H1 (cell line): ENCODE data around the gene KATNAL2. TPM values are rescaled to one million over a fixed set of nuclear protein-coding genes. Genes with fewer than 3 reads are reported as not detected.

Source experiments
- CTCF ChIA-PET: fragments of 300-600 bp; sonication (Branson Sonifier 250); formaldehyde crosslinking; loops from one replicate; lab custom pipeline; 2021; ENCODE audit not compliant: partially characterized antibody; lab: Charles Lee
- POLR2A ChIA-PET: fragments of 300-600 bp; sonication (Branson Sonifier 250); formaldehyde crosslinking; loops from one replicate; lab custom pipeline; 2021; ENCODE audit warnings: inconsistent platforms; ENCODE audit not compliant: partially characterized antibody; lab: Charles Lee
- DNase-seq, 2 experiments: peaks; one replicate each; pipeline versions ENCODE4 v3.0.0 to v3.0.0-alpha.2; 2010 to 2022; ENCODE audit warnings: low spot score in 2 of 2, low read depth in 1 of 2, mixed read lengths in 1 of 2
- FAIRE-seq: peaks from 2 replicates; lab custom pipeline; 2011; peaks lifted over from hg19 to GRCh38; lab: Jason Lieb, UNC
- H2AFZ ChIP-seq: 2 replicates; pipeline ENCODE4 v1.8.1; 2012; ENCODE audit warnings: low read length, inconsistent platforms
- H2AK5ac ChIP-seq: 2 replicates; pipeline ENCODE4 v1.6.1; 2013; ENCODE audit warnings: low read depth, low read length
- H2BK120ac ChIP-seq: replicated peaks from 2 replicates; pipeline ENCODE3; 2013; ENCODE audit warnings: low read depth, low read length, inconsistent platforms
- H2BK12ac ChIP-seq: 2 replicates; pipeline ENCODE4 v1.6.1; 2013; ENCODE audit warnings: low read depth, low read length
- H2BK15ac ChIP-seq: 2 replicates; pipeline ENCODE4 v1.6.1; 2013; ENCODE audit warnings: low read length
- H2BK20ac ChIP-seq: 2 replicates; pipeline ENCODE4 v1.6.1; 2013; ENCODE audit warnings: low read length
- H2BK5ac ChIP-seq: 2 replicates; pipeline ENCODE4 v1.6.1; 2013; ENCODE audit warnings: low read depth, low read length
- H3K14ac ChIP-seq: 2 replicates; pipeline ENCODE4 v1.6.1; 2013; ENCODE audit warnings: inconsistent platforms; ENCODE audit not compliant: insufficient read length
- H3K18ac ChIP-seq: 2 replicates; pipeline ENCODE4 v1.6.1; 2013; ENCODE audit warnings: low read length; ENCODE audit errors: extremely low read depth
- H3K23ac ChIP-seq: 2 replicates; pipeline ENCODE4 v1.6.1; 2013; ENCODE audit warnings: inconsistent platforms; ENCODE audit not compliant: insufficient read length
- H3K23me2 ChIP-seq: 2 replicates; pipeline ENCODE4 v1.6.1; 2013; ENCODE audit warnings: low read depth, low read length
- H3K27ac ChIP-seq: 2 replicates; pipeline ENCODE4 v1.6.1; 2011; ENCODE audit warnings: low read depth, low read length, inconsistent platforms
- H3K27me3 ChIP-seq, 4 experiments: replicated peaks in 1 of 4; 1 replicate in 1 of 4; 2 replicates in 3 of 4; pipeline versions ENCODE4 v1.6.1 to v1.8.1; 2011 to 2013; ENCODE audit warnings: low read length in 3 of 4, mild to moderate bottlenecking in 3 of 4, inconsistent platforms in 2 of 4, mixed read lengths in 2 of 4, moderate library complexity in 1 of 4; ENCODE audit not compliant: control insufficient read depth in 3 of 4, insufficient read depth in 3 of 4; ENCODE audit errors: extremely low read depth in 1 of 4
- H3K36me3 ChIP-seq, 4 experiments: 2 replicates each; pipeline versions ENCODE4 v1.6.1 to v1.8.1; 2011 to 2013; ENCODE audit warnings: mild to moderate bottlenecking in 4 of 4, low read length in 3 of 4, moderate library complexity in 2 of 4, control low read depth in 1 of 4, inconsistent platforms in 1 of 4; ENCODE audit not compliant: insufficient read depth in 4 of 4, control insufficient read depth in 2 of 4
- H3K4ac ChIP-seq: replicated peaks from 2 replicates; pipeline ENCODE3; 2013; ENCODE audit warnings: low read length, low read depth, mixed read lengths, inconsistent platforms; ENCODE audit not compliant: insufficient read length
- H3K4me1 ChIP-seq, 4 experiments: replicated peaks in 1 of 4; 1 replicate in 1 of 4; 2 replicates in 3 of 4; pipeline versions ENCODE4 v1.6.1 to v1.8.1; 2011 to 2013; ENCODE audit warnings: low read length in 3 of 4, inconsistent platforms in 2 of 4, mixed read lengths in 1 of 4; ENCODE audit not compliant: insufficient read depth in 4 of 4, control insufficient read depth in 3 of 4
- H3K4me2 ChIP-seq, 2 experiments: 2 replicates each; pipeline versions ENCODE4 v1.6.1 to v1.8.1; 2011 to 2013; ENCODE audit warnings: low read depth in 2 of 2, low read length in 2 of 2, control low read depth in 1 of 2, inconsistent platforms in 1 of 2, mild to moderate bottlenecking in 1 of 2; ENCODE audit not compliant: insufficient read depth in 1 of 2
- H3K4me3 ChIP-seq, 4 experiments: fragments of 200-600, 300-600 bp in 1 of 4; sonication (generic), shearing (Covaris generic), sonication (Bioruptor Twin) in 1 of 4; 2 replicates each; pipeline versions ENCODE4 v1.5.1 to v1.8.1; 2011 to 2016; ENCODE audit warnings: low read length in 4 of 4, low read depth in 3 of 4, control low read depth in 2 of 4, inconsistent platforms in 2 of 4, mild to moderate bottlenecking in 2 of 4, mixed read lengths in 1 of 4, moderate library complexity in 1 of 4; ENCODE audit not compliant: insufficient read depth in 2 of 4; ENCODE audit errors: extremely low read depth in 1 of 4
- H3K56ac ChIP-seq: replicated peaks from 2 replicates; pipeline ENCODE3; 2013; ENCODE audit warnings: low read depth, mild to moderate bottlenecking, mixed read lengths, low read length, inconsistent platforms; ENCODE audit not compliant: insufficient read length
- H3K79me1 ChIP-seq: 2 replicates; pipeline ENCODE4 v1.6.1; 2013; ENCODE audit warnings: low read depth, low read length, control low read depth
- H3K79me2 ChIP-seq, 2 experiments: 2 replicates each; pipeline versions ENCODE4 v1.6.1 to v1.8.1; 2012 to 2013; ENCODE audit warnings: low read length in 2 of 2, mild to moderate bottlenecking in 2 of 2, inconsistent platforms in 1 of 2; ENCODE audit not compliant: insufficient read depth in 2 of 2, control insufficient read depth in 1 of 2
- H3K9ac ChIP-seq, 4 experiments: replicated peaks in 1 of 4; 1 replicate in 1 of 4; 2 replicates in 3 of 4; pipeline versions ENCODE4 v1.6.1 to v1.8.1; 2011 to 2013; ENCODE audit warnings: low read depth in 3 of 4, low read length in 3 of 4, control low read depth in 2 of 4, mild to moderate bottlenecking in 2 of 4, moderate library complexity in 2 of 4, inconsistent platforms in 1 of 4; ENCODE audit errors: extremely low read depth in 1 of 4
- H3K9me3 ChIP-seq, 2 experiments: 2 replicates each; pipeline versions ENCODE4 v1.6.1 to v1.8.1; 2012 to 2013; ENCODE audit warnings: mild to moderate bottlenecking in 2 of 2, moderate library complexity in 2 of 2, control low read depth in 1 of 2, inconsistent platforms in 1 of 2, low read depth in 1 of 2, low read length in 1 of 2, mixed read lengths in 1 of 2; ENCODE audit not compliant: insufficient read depth in 2 of 2
- H4K20me1 ChIP-seq, 2 experiments: replicated peaks in 1 of 2; 2 replicates each; pipeline versions ENCODE3 to v1.8.1; 2011 to 2013; ENCODE audit warnings: inconsistent platforms in 2 of 2, low read length in 2 of 2, mild to moderate bottlenecking in 1 of 2; ENCODE audit not compliant: insufficient read depth in 2 of 2, control insufficient read depth in 1 of 2
- H4K5ac ChIP-seq: 2 replicates; pipeline ENCODE4 v1.6.1; 2013; ENCODE audit warnings: low read length, low read depth, mixed read lengths, inconsistent platforms; ENCODE audit not compliant: insufficient read length
- H4K8ac ChIP-seq: 2 replicates; pipeline ENCODE4 v1.8.0; 2013; ENCODE audit warnings: mild to moderate bottlenecking, moderate library complexity, low read length, inconsistent platforms; ENCODE audit not compliant: insufficient read depth; ENCODE audit errors: extremely low read depth
- H4K91ac ChIP-seq: replicated peaks from 2 replicates; pipeline ENCODE3; 2013; ENCODE audit warnings: low read length, mixed read lengths, inconsistent platforms; ENCODE audit not compliant: insufficient read length
- CBX5 ChIP-seq: fragments of 300-800, 300-1000 bp; sonication (generic); IDR thresholded peaks from 2 replicates; pipeline ENCODE4 v1.7.1; 2016; ENCODE audit warnings: antibody characterized with exemption, low read length, low read depth
- CREB1 ChIP-seq: IDR thresholded peaks from 2 replicates; pipeline ENCODE4 v1.6.1; 2012; ENCODE audit warnings: inconsistent platforms
- EGR1 ChIP-seq: IDR thresholded peaks from 2 replicates; pipeline ENCODE4 v1.6.1; 2011; ENCODE audit warnings: low read depth, low read length, borderline replicate concordance
- GTF2F1 ChIP-seq: IDR thresholded peaks from 2 replicates; pipeline ENCODE4 v1.6.1; 2012; ENCODE audit warnings: low read depth, low read length, improper control_type of control experiment, borderline replicate concordance
- JUND ChIP-seq: IDR thresholded peaks from 2 replicates; pipeline ENCODE4 v1.6.1; 2011; ENCODE audit warnings: mild to moderate bottlenecking, improper control_type of control experiment, low read length
- MAFK ChIP-seq: IDR thresholded peaks from 2 replicates; pipeline ENCODE4 v1.6.1; 2012; ENCODE audit warnings: low read depth, mild to moderate bottlenecking, improper control_type of control experiment, low read length
- PHF8 ChIP-seq: fragments of 200-600 bp; sonication (generic); conservative IDR thresholded peaks from 2 replicates; pipeline ENCODE4 v1.7.1; 2012; ENCODE audit warnings: low read depth, mild to moderate bottlenecking, inconsistent platforms, low read length, moderate library complexity
- SAP30 ChIP-seq: fragments of 300-600 bp; sonication (generic); IDR thresholded peaks from 2 replicates; pipeline ENCODE4 v1.7.1; 2012; ENCODE audit warnings: low read length, moderate library complexity, mild to moderate bottlenecking, inconsistent platforms; ENCODE audit not compliant: insufficient read depth, insufficient replicate concordance
- SIX5 ChIP-seq: IDR thresholded peaks from 2 replicates; pipeline ENCODE4 v1.6.1; 2011; ENCODE audit warnings: mild to moderate bottlenecking, low read depth, low read length
- SP2 ChIP-seq: IDR thresholded peaks from 2 replicates; pipeline ENCODE4 v1.6.1; 2012; ENCODE audit warnings: mild to moderate bottlenecking, low read length, inconsistent platforms
- TAF7 ChIP-seq: optimal IDR thresholded peaks from 2 replicates; pipeline ENCODE3; 2011; ENCODE audit warnings: low read depth, mild to moderate bottlenecking, inconsistent platforms, low read length, moderate library complexity, borderline replicate concordance
- TEAD4 ChIP-seq: IDR thresholded peaks from 2 replicates; pipeline ENCODE4 v1.6.1; 2012; ENCODE audit warnings: low read depth, low read length, inconsistent platforms, mixed read lengths
- WGBS, 2 experiments: shearing (Covaris generic) in 1 of 2; methylation state at CpG; one replicate each; pipeline versions ENCODE4 v1.1.6 to v1.1.7; 2013 to 2015; ENCODE audit warnings: low lambda C conversion rate in 2 of 2, mixed read lengths in 2 of 2, inconsistent platforms in 1 of 2, low coverage in 1 of 2, missing lambda C conversion rate in 1 of 2; ENCODE audit not compliant: insufficient replicate concordance in 2 of 2, insufficient coverage in 1 of 2, insufficient read length in 1 of 2; ENCODE audit errors: extremely low coverage in 1 of 2, missing lambda C conversion rate in 1 of 2; 5-methylcytosine and 5-hydroxymethylcytosine counted together
- polyA plus RNA-seq, 7 experiments: library from polyadenylated mRNA; depleted of rRNA in 3 of 7; stranded (reverse) in 5 of 7; unstranded in 2 of 7; fragments of >200 nt in 5 of 7; fragments of 200-250 nt in 2 of 7; gene quantifications; 1 replicate in 5 of 7; 2 replicates in 1 of 7; 4 replicates in 1 of 7; pipeline versions ENCODE4 v1.2.1 to v1.2.3, GENCODE V29; 2011 to 2013; ENCODE audit warnings: missing spikeins in 2 of 7, mixed read lengths in 2 of 7
- total RNA-seq: library from RNA; stranded (reverse); fragmentation: NEBNext Ultra II Directional; extraction: Animal tissue kit (Norgen Biotek cat#: 25700); gene quantifications from 2 replicates; pipeline ENCODE4 v1.2.1, GENCODE V29; 2021
- TF ChIP-seq, protein P1 (sequence below): IDR thresholded peaks from 2 replicates; pipeline ENCODE4 v1.6.1; 2012; ENCODE audit warnings: low read length, inconsistent platforms

Gene KATNAL2
- total and polyA plus RNA-seq, 2 of the 8 experiments (the other 6 are each of a cell fraction or from before 2014, with no cell fraction given), result 10.0 to 15.2 TPM

DNA sequence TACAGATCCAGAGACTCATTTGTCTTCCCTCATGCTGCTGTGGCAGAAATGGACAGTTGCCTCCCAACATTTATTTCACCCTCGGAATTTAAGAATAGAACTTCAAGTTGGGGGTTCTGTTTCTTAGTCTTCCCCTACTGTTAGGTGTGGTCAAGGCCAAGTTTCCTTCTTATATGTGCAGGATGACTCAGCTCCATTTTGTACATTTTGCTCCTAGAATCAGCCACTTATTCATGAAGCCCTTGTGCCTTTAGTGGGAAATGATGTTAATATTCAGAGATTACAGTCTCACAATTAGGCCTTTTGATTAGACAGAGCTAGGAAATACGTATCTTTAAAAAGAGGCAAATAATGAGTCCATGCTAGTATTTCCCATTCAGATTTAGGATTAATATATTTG lies 164.2 kb downstream of the KATNAL2 start:
- H4K5ac ChIP-seq, result no peak overlapping the region
- H2BK20ac ChIP-seq, result no peak overlapping the region
- no peak overlapping the region for H2AFZ ChIP-seq
- no peak overlapping the region for H3K4me2 ChIP-seq
- H2BK15ac ChIP-seq, result no peak overlapping the region
- no peak overlapping the region for H3K4me3 ChIP-seq
- 0 out of 8 replicates have a peak, but pooled peaks cover 0 to 2% (median 0%) of the 10 kb centered on the region in 4 experiments for H3K36me3 ChIP-seq
- H2BK5ac ChIP-seq, result no peak overlapping the region
- H3K23me2 ChIP-seq, result no peaks in the 10 kb centered on the region
- no peaks in the 10 kb centered on the region for H3K79me2 ChIP-seq
- no peak overlapping the region for H3K27ac ChIP-seq
- no peak overlapping the region for H2AK5ac ChIP-seq
- H2BK120ac ChIP-seq, result no peak overlapping the region
- no peak overlapping the region for H3K56ac ChIP-seq
- H3K4me1 ChIP-seq, result peaks cover 0 to 2% (median 0%) of the 10 kb centered on the region in 4 experiments; a peak in 2 of 7 replicates
- ChIA-PET POLR2A (no interaction called here), CTCF (interaction anchor here (0.6 to 1.4 kb wide), 4 partner anchors 15 to 123 kb away, joined by 3 to 8 read pairs (median 5); no protein-coding TSS in a partner anchor)
- no peak overlapping the region for H2BK12ac ChIP-seq
- no peaks in the 10 kb centered on the region for H3K27me3 ChIP-seq
- no peak for DNase-seq
- no peak overlapping the region for H3K14ac ChIP-seq
- no peaks in the 10 kb centered on the region for H3K79me1 ChIP-seq
- no peak overlapping the region for H3K4ac ChIP-seq
- no peak overlapping the region for H3K18ac ChIP-seq
- H4K8ac ChIP-seq, result no peak overlapping the region
- H3K23ac ChIP-seq, result no peak overlapping the region
- no peaks in the 10 kb centered on the region for H3K9me3 ChIP-seq
- 88% methylated on average over 2 of the region's 2 CpGs; no CpG with 5 or more reads in 1 of the 2 experiments for WGBS, 2 experiments
- no peak overlapping the region for H4K91ac ChIP-seq
- H3K9ac ChIP-seq, result no peak overlapping the region
- peaks cover 0 to 2% of the 10 kb centered on the region in 2 experiments for H4K20me1 ChIP-seq
- FAIRE-seq, result no peak
- TF ChIP-seq, protein P1, sequence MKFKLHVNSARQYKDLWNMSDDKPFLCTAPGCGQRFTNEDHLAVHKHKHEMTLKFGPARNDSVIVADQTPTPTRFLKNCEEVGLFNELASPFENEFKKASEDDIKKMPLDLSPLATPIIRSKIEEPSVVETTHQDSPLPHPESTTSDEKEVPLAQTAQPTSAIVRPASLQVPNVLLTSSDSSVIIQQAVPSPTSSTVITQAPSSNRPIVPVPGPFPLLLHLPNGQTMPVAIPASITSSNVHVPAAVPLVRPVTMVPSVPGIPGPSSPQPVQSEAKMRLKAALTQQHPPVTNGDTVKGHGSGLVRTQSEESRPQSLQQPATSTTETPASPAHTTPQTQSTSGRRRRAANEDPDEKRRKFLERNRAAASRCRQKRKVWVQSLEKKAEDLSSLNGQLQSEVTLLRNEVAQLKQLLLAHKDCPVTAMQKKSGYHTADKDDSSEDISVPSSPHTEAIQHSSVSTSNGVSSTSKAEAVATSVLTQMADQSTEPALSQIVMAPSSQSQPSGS, result no peak
- TF ChIP-seq JUND (no peak), GTF2F1 (no peak), CBX5 (no peak), MAFK (no peak), SIX5 (no peak), SP2 (no peak), PHF8 (no peak), TEAD4 (no peak), EGR1 (no peak), SAP30 (no peak), CREB1 (no peak), TAF7 (no peak)
